ENCODE results near the gene DDA1.

Gene DDA1

DNA sequence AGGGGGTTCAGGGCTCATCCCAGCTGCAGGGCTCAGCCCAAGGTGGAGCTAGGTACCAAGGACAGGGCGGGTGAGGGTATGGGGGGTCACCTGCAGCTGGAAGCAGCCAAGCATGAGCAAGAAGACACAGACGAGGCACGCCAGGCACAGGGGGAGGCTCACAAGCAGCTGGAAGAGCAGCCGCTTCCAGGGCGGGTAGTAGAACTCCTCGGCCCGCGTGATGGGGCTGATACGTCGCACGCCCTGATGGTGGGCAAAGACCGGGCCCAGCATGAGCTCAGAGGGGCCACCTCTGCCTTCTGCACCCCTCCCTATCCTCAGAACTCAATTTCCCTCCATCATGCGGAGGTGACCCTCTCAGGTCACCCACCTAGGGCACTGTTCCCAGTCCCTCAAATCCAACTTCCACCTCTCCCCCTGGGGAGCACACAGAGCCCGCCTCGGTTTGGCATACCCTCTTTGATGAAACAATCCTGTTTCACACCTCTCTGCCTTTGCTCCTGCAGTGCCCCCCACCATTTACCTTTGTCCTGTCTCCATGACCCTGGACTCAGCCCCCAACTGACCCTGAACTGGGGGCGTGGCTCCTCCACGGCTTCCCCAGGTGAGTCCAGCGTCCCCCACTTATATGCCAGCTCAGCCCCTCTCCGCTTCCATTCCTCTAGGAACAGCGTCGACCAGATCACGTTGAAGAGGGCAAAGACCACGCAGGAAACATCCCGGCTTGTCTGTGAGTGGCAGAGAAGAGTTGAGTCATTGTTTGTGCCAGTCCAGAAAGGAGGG, 21.1 kb downstream of the DDA1 start:
- H3K4me1 ChIP-seq (ENCODE audit: low read length) = 0 out of 2 replicates have a peak, but pooled peaks cover 5% of the 10 kb centered on the region

GRCh38 chr19:17331045-17331558, 21.7 kb downstream of the DDA1 start:
- Histone ChIP-seq H3K4me1 (ENCODE audit: low read length) (0 out of 2 replicates have a peak, but pooled peaks cover 5% of the 10 kb centered on the region), H3K27me3 (replicated peaks; ENCODE audit: insufficient read depth, low read length) (peaks cover 38% of the 10 kb centered on the region), H3K9me3 (replicated peaks; ENCODE audit: insufficient read depth, low read length) (no peaks in the 10 kb centered on the region), H3F3A (ENCODE audit: insufficient read depth, low read length) (peaks cover 10% of the 10 kb centered on the region), H3K79me2 (ENCODE audit: low read length) (no peaks in the 10 kb centered on the region), H2AFZ (ENCODE audit: low read length) (no peak overlapping the region), H3K27ac (ENCODE audit: low read length) (no peak overlapping the region), H3K9ac (ENCODE audit: low read length) (no peak overlapping the region), H3K9me2 (replicated peaks; ENCODE audit: insufficient read depth, low read length) (no peaks in the 10 kb centered on the region), H4K20me1 (ENCODE audit: insufficient read depth, low read length) (no peaks in the 10 kb centered on the region), H3K4me3 (ENCODE audit: low read length) (no peak overlapping the region), H3K36me3 (replicated peaks; ENCODE audit: insufficient read depth, low read length) (no peaks in the 10 kb centered on the region), H3K4me2 (ENCODE audit: low read depth, low read length) (no peak overlapping the region)
- TF ChIP-seq EZH2 (optimal IDR thresholded peaks at IDR 0.05; ENCODE audit: low read depth, low read length) (no peak), EZH2phosphoT487 (IDR thresholded peaks at IDR 0.05; ENCODE audit: low read length) (no peak), CTCF (IDR thresholded peaks at IDR 0.05; ENCODE audit: low read length) (no peak)
- DNase-seq = no peak

More for the DNA sequence above, 21.1 kb downstream of the DDA1 start:
- DNase-seq = no peak
- no peaks in the 10 kb centered on the region for H3K9me3 ChIP-seq (replicated peaks; ENCODE audit: insufficient read depth, low read length)
- H3K4me2 ChIP-seq (ENCODE audit: low read depth, low read length) = no peak overlapping the region
- H3K9ac ChIP-seq (ENCODE audit: low read length) = no peak overlapping the region
- TF ChIP-seq EZH2phosphoT487 (IDR thresholded peaks at IDR 0.05; ENCODE audit: low read length) (no peak), CTCF (IDR thresholded peaks at IDR 0.05; ENCODE audit: low read length) (no peak), EZH2 (optimal IDR thresholded peaks at IDR 0.05; ENCODE audit: low read depth, low read length) (no peak)
- H3K27me3 ChIP-seq (replicated peaks; ENCODE audit: insufficient read depth, low read length) = peaks cover 38% of the 10 kb centered on the region
- H4K20me1 ChIP-seq (ENCODE audit: insufficient read depth, low read length) = no peaks in the 10 kb centered on the region
- H3K79me2 ChIP-seq (ENCODE audit: low read length) = no peaks in the 10 kb centered on the region
- H3K27ac ChIP-seq (ENCODE audit: low read length) = no peak overlapping the region
- no peaks in the 10 kb centered on the region for H3K9me2 ChIP-seq (replicated peaks; ENCODE audit: insufficient read depth, low read length)
- no peaks in the 10 kb centered on the region for H3K36me3 ChIP-seq (replicated peaks; ENCODE audit: insufficient read depth, low read length)
- H3K4me3 ChIP-seq (ENCODE audit: low read length) = no peak overlapping the region
- H2AFZ ChIP-seq (ENCODE audit: low read length) = no peak overlapping the region
- peaks cover 9% of the 10 kb centered on the region; the same call in 1 of the 2 replicates for H3F3A ChIP-seq (ENCODE audit: insufficient read depth, low read length)

GRCh38 chr19:17332360-17332676, 23.0 kb downstream of the DDA1 start:
- no peaks in the 10 kb centered on the region for H3K79me2 ChIP-seq (ENCODE audit: low read length)
- no peak overlapping the region for H3K4me2 ChIP-seq (ENCODE audit: low read depth, low read length)
- H3K9me3 ChIP-seq (replicated peaks; ENCODE audit: insufficient read depth, low read length) = no peaks in the 10 kb centered on the region
- H4K20me1 ChIP-seq (ENCODE audit: insufficient read depth, low read length) = no peaks in the 10 kb centered on the region
- H3K27me3 ChIP-seq (replicated peaks; ENCODE audit: insufficient read depth, low read length) = peaks cover 38% of the 10 kb centered on the region
- no peak for DNase-seq
- no peak overlapping the region for H3K27ac ChIP-seq (ENCODE audit: low read length)
- no peak overlapping the region for H2AFZ ChIP-seq (ENCODE audit: low read length)
- TF ChIP-seq EZH2 (optimal IDR thresholded peaks at IDR 0.05; ENCODE audit: low read depth, low read length) = no peak
- TF ChIP-seq CTCF (IDR thresholded peaks at IDR 0.05; ENCODE audit: low read length) = no peak
- TF ChIP-seq EZH2phosphoT487 (IDR thresholded peaks at IDR 0.05; ENCODE audit: low read length) = no peak
- H3K4me3 ChIP-seq (ENCODE audit: low read length) = no peak overlapping the region
- peaks cover 18% of the 10 kb centered on the region for H3F3A ChIP-seq (ENCODE audit: insufficient read depth, low read length)
- no peaks in the 10 kb centered on the region for H3K36me3 ChIP-seq (replicated peaks; ENCODE audit: insufficient read depth, low read length)
- H3K4me1 ChIP-seq (ENCODE audit: low read length) = 0 out of 2 replicates have a peak, but pooled peaks cover 5% of the 10 kb centered on the region
- H3K9me2 ChIP-seq (replicated peaks; ENCODE audit: insufficient read depth, low read length) = no peaks in the 10 kb centered on the region
- H3K9ac ChIP-seq (ENCODE audit: low read length) = no peak overlapping the region
